NCI-H1930 (cell line): Measurements from ENCODE around the gene LRMDA.

ENCODE experiments used
- DNase-seq, 2 experiments: peaks; one replicate each; lab custom pipeline; 2025; lab: John Stamatoyannopoulos, UW

Gene LRMDA

GRCh38 chr10:76440426-76440825 is 1009.0 kb downstream of the LRMDA start:
- no peak for DNase-seq

GRCh38 chr10:76442113-76442512 is 1010.7 kb downstream of the LRMDA start:
- no peak for DNase-seq

GRCh38 chr10:76444034-76444800 is 1012.8 kb downstream of the LRMDA start:
- DNase-seq = no peak

GRCh38 chr10:76447578-76447977 is 1016.2 kb downstream of the LRMDA start:
- DNase-seq = no peak

- DNase-seq = no peak
Observed at GRCh38 chr10:76451911-76452310, 1020.5 kb downstream of the LRMDA start.

- DNase-seq = no peak
Observed at GRCh38 chr10:76453332-76453731, 1021.9 kb downstream of the LRMDA start.

- DNase-seq = no peak
Observed at GRCh38 chr10:76453997-76454396, 1022.6 kb downstream of the LRMDA start.

GRCh38 chr10:76454506-76455140 is 1023.2 kb downstream of the LRMDA start:
- no peak for DNase-seq

GRCh38 chr10:76456197-76456596 is 1024.8 kb downstream of the LRMDA start:
- DNase-seq = no peak

GRCh38 chr10:76459016-76459730 is 1027.7 kb downstream of the LRMDA start:
- DNase-seq = no peak

- no peak for DNase-seq
Observed at GRCh38 chr10:76461024-76461423, 1029.6 kb downstream of the LRMDA start.

- no peak for DNase-seq
Observed at GRCh38 chr10:76463111-76463510, 1031.7 kb downstream of the LRMDA start.

GRCh38 chr10:76466836-76467503 is 1035.5 kb downstream of the LRMDA start:
- no peak for DNase-seq

GRCh38 chr10:76469675-76470074 is 1038.3 kb downstream of the LRMDA start:
- no peak for DNase-seq

GRCh38 chr10:76479103-76479790 is 1047.8 kb downstream of the LRMDA start:
- no peak for DNase-seq

GRCh38 chr10:76481178-76481577 is 1049.8 kb downstream of the LRMDA start:
- DNase-seq = no peak

GRCh38 chr10:76487582-76487981 is 1056.2 kb downstream of the LRMDA start:
- DNase-seq = no peak

- no peak for DNase-seq
Observed at GRCh38 chr10:76488602-76489001, 1057.2 kb downstream of the LRMDA start.

- no peak for DNase-seq
Observed at GRCh38 chr10:76491216-76491615, 1059.8 kb downstream of the LRMDA start.

- DNase-seq = no peak
Observed at GRCh38 chr10:76492026-76492425, 1060.6 kb downstream of the LRMDA start.

GRCh38 chr10:76492678-76493472 is 1061.5 kb downstream of the LRMDA start:
- no peak for DNase-seq
